Tibial nerve (tissue), 4 donors: ENCODE results near the gene RNASEH2B.

Experiments
- CTCF ChIP-seq, 5 experiments: fragments of 200-600 bp in 3 of 5; fragments of 450-650 bp in 2 of 5; sonication (generic) in 3 of 5; IDR thresholded peaks; one replicate each; pipeline ENCODE4 v1.5.1; 2016 to 2019; ENCODE audit warnings: antibody characterized with exemption in 5 of 5, mild to moderate bottlenecking in 3 of 5, moderate library complexity in 2 of 5
- EP300 ChIP-seq, 2 donors: sonication (generic); formaldehyde crosslinking; IDR thresholded peaks; one replicate each; pipeline ENCODE4 v1.6.1; 2017; ENCODE audit warnings: antibody characterized with exemption in 2 of 2, mild to moderate bottlenecking in 1 of 2
- POLR2A ChIP-seq, 2 donors: fragments of 450-650 bp; IDR thresholded peaks; one replicate each; pipeline ENCODE4 v1.6.1; 2017; ENCODE audit warnings: antibody characterized with exemption in 2 of 2, mild to moderate bottlenecking in 2 of 2, moderate library complexity in 2 of 2

GRCh38 chr13:50948601-50949000 is 39.0 kb downstream of the RNASEH2B start:
- no peak for TF ChIP-seq EP300 (IDR thresholded peaks at IDR 0.05)
- no peak for TF ChIP-seq CTCF (IDR thresholded peaks at IDR 0.05)
- TF ChIP-seq POLR2A (IDR thresholded peaks at IDR 0.05) = no peak
